SH-SY5Y (cell line): Measurements from ENCODE around the gene CENPQ.

ENCODE experiments used
- GATA2 ChIP-seq: IDR thresholded peaks from 2 replicates; pipeline ENCODE4 v1.6.1; 2011; ENCODE audit warnings: mild to moderate bottlenecking, low read depth, low read length
- GATA3 ChIP-seq: IDR thresholded peaks from 2 replicates; pipeline ENCODE4 v1.6.1; 2011; ENCODE audit warnings: low read depth, mild to moderate bottlenecking, low read length, moderate library complexity

The CENPQ gene, protein sequence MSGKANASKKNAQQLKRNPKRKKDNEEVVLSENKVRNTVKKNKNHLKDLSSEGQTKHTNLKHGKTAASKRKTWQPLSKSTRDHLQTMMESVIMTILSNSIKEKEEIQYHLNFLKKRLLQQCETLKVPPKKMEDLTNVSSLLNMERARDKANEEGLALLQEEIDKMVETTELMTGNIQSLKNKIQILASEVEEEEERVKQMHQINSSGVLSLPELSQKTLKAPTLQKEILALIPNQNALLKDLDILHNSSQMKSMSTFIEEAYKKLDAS

DNA sequence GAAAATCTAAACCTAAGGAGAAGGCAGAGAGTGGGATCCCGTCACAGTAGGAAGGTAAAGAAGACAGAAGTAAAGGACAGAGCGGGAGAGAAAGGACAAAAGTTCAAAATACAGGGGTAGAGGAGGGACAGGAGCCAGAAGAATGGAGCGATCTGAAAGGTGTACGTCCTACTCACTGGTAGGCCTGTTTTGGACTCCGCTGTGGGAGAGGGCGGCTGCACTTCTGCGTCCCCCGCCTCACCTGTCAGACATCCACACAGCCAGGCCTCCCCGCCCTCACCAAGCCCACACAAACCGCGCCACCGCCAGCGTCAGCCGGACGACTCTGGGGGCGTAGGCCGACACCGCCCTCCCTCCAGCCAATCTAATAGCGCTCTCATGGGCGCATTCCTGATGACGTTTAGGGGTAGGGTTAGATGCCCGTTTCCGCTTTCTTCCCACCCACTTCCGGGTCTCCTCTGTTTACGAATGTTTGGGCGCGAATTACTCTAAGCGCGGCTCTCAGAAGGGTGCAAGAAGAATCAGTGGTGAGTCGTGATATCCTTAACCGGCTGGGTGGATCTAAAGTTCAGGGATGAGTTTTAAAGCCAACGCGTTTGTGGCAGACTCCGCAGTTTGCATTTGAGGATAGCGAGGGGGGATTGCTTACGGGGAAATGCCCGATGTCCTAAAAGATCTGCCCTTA, at the start of gene CENPQ, which contains the start of gene MMUT:
CENPQ (plus strand) TSS at position 444 of the 685 bp plus-strand sequence. CDS start 6,807 bp downstream, outside the sequence.
MMUT (minus strand) TSS at position 327 of the 685 bp plus-strand sequence. CDS start 3,787 bp downstream, outside the sequence.
- no peak for TF ChIP-seq GATA3
- TF ChIP-seq GATA2, result no peak; the same call in 1 of the 2 replicates

DNA sequence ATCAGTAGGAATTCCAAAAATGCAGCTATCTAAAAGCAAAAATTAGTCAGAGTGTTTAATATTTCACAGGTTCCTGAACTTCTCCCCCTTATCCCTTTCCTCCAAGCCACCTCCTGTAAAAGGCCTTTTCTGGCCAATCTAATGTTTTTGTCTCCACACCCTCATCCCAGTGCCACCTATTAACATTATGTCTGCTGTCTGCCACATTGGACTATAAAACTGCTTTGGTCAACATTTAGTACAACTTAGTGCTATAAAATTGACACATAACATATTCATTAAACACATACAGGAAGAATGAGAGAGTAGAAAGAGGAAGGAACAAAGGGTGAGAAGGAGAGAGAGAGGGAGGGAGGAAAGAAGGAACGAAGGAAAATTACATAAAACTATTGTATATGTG, 47.8 kb upstream of the CENPQ start:
- TF ChIP-seq GATA2 (no peak), GATA3 (no peak)

DNA sequence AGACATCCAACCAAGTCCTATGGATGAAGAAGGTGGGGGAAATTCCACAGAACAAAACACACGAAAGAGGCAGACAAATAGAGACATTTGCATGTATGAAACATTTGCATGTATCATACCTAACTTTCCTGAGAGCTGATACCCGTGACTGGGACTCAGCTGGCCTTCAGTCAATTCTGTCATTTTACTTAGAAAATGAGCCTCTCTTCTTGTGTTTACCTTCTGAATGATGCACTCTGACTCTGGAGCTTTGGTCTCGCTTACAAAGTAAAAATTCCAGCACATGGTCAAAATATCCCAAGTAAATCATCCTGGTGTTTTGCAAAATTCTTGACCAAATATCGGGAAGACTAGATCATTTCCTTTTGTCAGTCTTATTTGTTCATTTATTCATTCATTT, 47.0 kb upstream of the CENPQ start:
- no peak for TF ChIP-seq GATA3
- no peak for TF ChIP-seq GATA2

DNA sequence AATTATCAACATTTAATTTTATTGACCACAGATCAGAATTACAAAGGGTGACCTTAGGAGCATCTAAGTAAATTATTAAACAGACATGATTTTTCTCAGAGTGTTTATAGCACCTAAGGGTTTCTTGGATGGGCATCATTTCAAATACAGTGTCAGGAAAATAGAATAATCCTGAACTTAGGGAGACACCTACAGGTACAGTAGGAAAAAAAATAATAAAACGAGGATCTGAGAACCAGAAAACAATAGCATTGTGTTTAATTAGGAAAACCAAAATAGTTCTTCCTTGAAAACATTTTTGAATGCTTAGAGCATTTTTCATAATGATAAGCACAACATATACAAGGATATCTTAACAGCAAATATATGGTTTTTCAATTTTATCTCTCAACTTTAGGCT, 39.4 kb upstream of the CENPQ start:
- no peak for TF ChIP-seq GATA2
- TF ChIP-seq GATA3, result no peak

DNA sequence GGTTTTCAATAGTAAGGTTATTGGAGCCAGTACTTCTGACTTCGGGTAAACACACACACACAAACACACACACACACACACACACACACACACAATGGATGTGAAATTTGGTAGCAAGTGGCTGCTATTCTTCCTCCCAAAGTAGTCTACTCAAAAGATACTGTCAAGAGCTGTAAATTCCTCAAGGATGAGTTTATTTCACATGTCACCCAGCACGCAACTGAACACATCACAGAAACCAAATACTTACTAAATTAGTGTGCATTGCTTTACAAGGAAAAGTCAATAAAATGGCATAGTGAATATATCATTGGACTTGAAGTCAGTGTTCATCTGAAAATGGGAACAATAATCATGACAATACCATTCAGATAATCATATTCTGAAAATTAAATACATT, 33.0 kb upstream of the CENPQ start:
- TF ChIP-seq GATA2, result no peak
- TF ChIP-seq GATA3, result no peak

DNA sequence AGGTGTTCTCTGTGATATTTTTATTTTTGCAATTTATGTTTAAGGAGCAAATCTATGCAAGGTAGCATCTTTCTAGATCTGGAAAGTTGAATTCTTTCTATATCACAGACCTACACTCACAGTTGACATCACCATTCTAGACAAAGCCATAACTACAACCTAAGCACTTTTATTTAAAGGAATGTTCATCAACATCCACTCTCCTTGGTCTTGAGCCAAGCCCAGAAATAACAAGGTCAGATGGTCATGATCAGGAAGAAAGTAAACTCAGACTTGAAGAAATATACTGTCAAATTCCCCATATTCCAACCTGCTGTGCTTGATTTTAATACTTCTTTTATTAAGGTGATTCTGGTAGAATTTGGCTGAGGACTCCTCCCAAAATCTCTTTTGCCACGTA, 32.3 kb upstream of the CENPQ start:
- TF ChIP-seq GATA3 (no peak), GATA2 (no peak)

DNA sequence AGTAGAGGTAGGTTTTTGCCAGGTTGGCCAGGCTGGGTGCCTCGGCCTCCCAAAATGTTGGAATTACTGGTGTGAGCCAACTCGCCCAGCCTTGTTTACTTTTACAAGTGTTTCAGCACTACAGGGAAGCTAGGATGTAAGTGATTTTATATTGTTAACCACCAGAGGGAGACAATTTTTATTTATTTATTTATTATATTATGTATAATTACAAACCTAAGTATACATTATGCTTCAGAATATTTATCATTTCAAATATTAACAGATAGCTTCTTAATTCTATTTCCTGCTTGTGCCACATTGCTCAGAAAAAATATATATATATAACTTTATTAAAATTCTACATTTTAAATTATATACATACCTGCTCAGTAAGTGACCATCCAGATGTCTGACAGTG, 9.9 kb upstream of the CENPQ start:
- no peak for TF ChIP-seq GATA3
- TF ChIP-seq GATA2, result no peak

DNA sequence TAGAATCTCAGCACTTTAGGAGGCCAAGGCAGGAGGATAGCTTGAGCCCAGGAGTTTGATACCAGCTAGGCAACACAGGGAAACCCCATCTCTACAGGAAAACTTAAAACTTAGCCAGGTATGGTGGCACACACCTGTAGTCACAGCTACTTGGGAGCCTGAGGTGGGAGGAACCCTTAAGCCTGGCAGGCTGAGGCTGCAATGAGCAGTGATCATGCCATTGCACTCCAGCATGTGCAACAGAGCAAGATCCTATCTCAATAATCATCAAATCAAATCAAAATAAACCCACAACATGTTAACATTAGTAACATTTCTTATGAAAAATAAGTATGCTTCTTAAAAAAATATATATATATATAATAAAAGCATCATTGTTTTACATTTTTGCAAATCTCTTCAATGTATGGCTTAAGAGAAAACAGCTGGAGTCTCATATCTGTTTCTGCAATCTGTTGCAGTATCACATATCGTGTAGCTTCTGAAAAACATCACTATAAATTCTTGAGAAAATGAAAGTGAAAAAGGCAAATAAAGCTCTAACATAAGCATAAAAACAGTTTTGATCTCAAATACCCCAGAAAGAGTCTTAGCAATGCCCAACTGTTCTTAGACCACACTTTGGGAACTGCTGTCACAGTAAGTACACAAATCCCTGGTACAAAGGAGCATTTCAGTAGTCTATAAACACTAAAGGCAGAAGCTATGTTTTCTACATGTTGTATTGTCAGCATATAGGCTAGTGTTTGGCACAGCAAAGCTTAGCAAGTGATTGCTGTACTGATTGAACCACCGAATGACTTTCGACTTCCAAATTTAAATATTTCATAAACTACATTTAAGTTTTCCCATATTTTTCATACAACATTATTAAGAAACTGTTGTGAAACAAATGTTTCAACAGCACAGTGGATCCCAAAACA, 8.1 kb upstream of the CENPQ start:
- TF ChIP-seq GATA3, result no peak
- TF ChIP-seq GATA2, result no peak

DNA sequence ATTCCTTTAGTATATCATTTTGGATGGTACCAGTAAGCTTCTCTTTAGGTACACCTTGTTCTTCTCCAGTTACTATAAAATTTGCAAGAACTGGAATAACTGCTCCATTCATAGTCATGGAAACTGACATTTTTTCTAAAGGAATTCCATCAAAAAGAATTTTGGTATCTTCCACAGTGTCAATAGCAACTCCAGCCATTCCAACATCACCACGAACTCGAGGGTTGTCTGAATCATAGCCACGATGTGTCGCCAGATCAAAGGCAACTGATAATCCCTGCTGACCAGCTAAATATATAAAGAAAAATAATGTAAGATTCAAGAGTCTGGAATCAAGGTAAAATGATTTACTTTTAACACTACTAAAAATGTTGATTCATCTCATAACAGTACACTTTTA, 5.4 kb upstream of the CENPQ start:
- no peak for TF ChIP-seq GATA2
- no peak for TF ChIP-seq GATA3

DNA sequence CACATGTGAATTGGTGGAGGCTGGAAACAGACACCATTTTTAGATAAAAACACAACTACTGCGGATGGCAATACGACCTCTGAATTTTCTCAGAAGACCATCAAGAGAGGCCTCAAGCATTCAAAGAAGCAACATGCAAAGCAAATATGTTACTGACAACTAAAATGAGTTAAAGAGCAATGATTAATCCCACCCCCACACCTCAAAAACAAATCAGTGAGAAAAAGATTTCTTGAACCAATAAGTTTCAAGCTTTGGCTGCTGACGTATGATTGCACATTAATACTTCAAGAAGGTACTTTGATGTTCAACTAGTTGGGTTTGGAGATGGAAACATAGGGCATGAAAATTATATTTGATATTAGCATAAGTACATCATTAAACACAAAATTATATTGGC, 1.1 kb upstream of the CENPQ start:
- TF ChIP-seq GATA3, result no peak
- no peak for TF ChIP-seq GATA2

DNA sequence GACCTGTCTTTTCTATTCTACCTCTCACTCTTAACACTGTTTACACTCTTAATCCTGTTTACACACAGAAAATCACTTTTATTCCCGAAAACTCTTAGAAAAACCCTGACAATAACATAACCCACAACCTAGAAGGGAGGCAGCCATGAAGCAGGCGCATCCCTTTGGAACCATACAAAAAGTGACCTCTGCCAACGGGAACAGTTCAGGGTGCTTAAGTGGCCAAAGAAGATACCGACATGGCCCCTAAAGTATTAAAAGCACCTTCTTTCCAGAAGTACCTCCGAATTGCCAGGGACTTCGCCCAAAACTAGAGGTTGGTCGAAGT, 607 bp upstream of the CENPQ start:
- TF ChIP-seq GATA3 (no peak), GATA2 (no peak)

DNA sequence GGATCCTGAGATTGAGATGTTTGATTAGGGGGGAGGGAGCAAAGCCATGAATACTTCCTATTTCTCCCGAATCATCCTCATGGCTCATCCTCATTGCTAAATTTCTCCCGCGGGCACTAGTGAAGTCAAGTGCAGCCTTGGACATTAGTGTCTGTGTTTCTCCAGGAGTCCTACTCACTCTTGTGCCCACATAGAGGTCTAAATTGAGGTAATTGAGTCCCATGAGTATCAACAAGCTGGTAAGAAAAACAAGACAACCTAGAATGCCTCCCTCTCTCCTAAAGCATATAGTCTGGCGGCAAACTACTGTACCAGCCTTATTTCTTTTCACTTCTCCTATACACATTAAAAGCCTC, 420 bp downstream of the CENPQ start:
- TF ChIP-seq GATA2 (0 out of 2 replicates have a peak, but pooled peaks have one; percentile 35), GATA3 (no peak)

DNA sequence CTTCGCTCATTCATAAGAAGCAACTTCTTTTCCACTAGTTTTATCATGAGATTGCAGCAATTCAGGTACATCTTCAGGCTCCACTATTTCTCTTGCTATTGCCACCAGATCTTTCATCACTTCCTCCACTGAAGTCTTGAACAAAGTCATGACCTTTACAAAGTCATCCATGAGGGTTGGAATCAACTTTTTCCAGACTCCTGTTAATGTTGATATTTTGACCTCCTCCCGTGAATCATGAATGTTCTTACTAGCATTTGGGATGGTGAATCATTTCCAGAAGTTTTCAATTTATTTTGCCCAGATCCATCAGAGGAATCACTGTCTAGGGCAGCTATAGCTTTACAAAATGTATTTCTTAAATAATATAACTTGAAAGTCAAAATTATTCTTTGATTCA, 1.5 kb downstream of the CENPQ start:
- TF ChIP-seq GATA2 (no peak), GATA3 (no peak)

DNA sequence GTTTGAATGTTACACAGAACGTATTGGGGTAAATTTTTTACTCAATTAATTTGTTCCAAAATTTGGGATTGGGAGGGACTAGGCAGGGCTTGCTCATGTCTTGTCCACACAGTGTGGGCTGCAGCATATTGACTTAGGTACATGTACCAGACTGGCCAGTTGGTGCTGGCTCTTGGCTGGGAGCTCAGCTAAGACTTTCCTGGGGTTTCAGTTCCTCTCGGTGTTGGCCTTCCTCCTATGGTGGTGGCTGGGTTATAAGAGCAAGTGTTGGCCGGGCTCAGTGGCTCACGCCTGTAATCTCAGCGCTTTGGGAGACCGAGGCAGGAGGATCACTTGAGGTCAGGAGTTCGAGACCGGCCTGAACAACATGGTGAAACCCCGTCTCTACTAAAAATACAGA, 4.9 kb downstream of the CENPQ start:
- TF ChIP-seq GATA2 (no peak), GATA3 (no peak)
